ENCODE results near the gene TSPY3. TPM values are rescaled to one million over a fixed set of nuclear protein-coding genes. Genes with fewer than 3 reads are reported as not detected.

The TSPY3 gene, protein sequence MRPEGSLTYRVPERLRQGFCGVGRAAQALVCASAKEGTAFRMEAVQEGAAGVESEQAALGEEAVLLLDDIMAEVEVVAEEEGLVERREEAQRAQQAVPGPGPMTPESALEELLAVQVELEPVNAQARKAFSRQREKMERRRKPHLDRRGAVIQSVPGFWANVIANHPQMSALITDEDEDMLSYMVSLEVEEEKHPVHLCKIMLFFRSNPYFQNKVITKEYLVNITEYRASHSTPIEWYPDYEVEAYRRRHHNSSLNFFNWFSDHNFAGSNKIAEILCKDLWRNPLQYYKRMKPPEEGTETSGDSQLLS
- not detected in 2 replicates for total RNA-seq

DNA sequence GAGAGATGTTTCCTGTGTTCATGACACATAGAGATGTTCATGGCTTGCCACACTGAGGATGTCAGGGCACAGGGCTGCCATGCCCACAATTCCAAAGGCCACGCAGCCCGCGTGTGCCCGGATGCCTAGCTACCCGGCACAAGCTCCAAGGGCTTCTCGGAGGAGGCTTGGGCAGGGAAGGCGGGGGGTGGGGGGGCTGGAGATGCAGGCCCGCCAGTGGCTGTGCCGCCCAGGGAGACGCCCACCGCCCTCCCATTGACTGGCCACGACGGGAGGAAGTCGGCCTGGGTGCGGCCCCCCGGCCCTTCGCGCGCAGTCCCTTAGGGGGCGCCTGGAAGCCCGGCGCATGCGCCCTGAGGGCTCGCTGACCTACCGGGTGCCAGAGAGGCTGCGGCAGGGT is at the start of gene TSPY3:
TSS of gene TSPY3 (plus strand) at position 301 of the 400 bp plus-strand sequence. CDS start at position 347, 46 bp downstream.

DNA sequence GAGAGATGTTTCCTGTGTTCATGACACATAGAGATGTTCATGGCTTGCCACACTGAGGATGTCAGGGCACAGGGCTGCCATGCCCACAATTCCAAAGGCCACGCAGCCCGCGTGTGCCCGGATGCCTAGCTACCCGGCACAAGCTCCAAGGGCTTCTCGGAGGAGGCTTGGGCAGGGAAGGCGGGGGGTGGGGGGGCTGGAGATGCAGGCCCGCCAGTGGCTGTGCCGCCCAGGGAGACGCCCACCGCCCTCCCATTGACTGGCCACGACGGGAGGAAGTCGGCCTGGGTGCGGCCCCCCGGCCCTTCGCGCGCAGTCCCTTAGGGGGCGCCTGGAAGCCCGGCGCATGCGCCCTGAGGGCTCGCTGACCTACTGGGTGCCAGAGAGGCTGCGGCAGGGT is 40.7 kb upstream of the TSPY3 start, which contains the start of gene TSPY8:
TSS of gene TSPY8 (plus strand) at position 301 of the 400 bp plus-strand sequence. CDS start at position 347, 46 bp downstream.

Other genes with a start within 250 kb of the TSPY3 start
- gene TSPY4, start 61.0 kb upstream of the TSPY3 start, total RNA-seq = not detected in 2 replicates
- not detected in 2 replicates for gene TSPY8, start 40.6 kb upstream of the TSPY3 start, total RNA-seq
- gene TSPY1, start 68.5 kb downstream of the TSPY3 start, total RNA-seq = not detected in 2 replicates
- not detected in 2 replicates for gene TSPY9, start 88.8 kb downstream of the TSPY3 start, total RNA-seq
- gene TSPY10, start 129.5 kb downstream of the TSPY3 start, total RNA-seq = not detected in 2 replicates

Data from thoracic aorta endothelial cell (primary cell).